MM.1S (cell line): ENCODE results near the gene MALRD1.

Experiments
- CTCF ChIP-seq: fragments of 300-600 bp; sonication (generic); IDR thresholded peaks from 2 replicates; pipeline ENCODE4 v1.5.1; 2016; ENCODE audit warnings: antibody characterized with exemption, low read length, mixed read lengths
- EZH2 ChIP-seq: fragments of 300-600 bp; sonication (generic); optimal IDR thresholded peaks from 2 replicates; pipeline ENCODE3; 2017; ENCODE audit warnings: low read depth, mild to moderate bottlenecking, antibody characterized with exemption, low read length, mixed read lengths
- EZH2phosphoT487 ChIP-seq: fragments of 300-600 bp; sonication (generic); IDR thresholded peaks from 2 replicates; pipeline ENCODE4 v1.6.1; 2018; ENCODE audit warnings: antibody characterized with exemption, low read length

GRCh38 chr10:19497026-19497425, 448.4 kb downstream of the MALRD1 start:
- no peak for TF ChIP-seq CTCF
- no peak for TF ChIP-seq EZH2
- no peak for TF ChIP-seq EZH2phosphoT487
